ENCODE data around the gene TOLLIP.

The TOLLIP gene

GRCh38 chr11:1353383-1354124 is 44.1 kb upstream of the TOLLIP start:
- DNase-seq (ENCODE audit: low spot score), result no peak
- in situ Hi-C loops (cut with MboI; ENCODE audit: low sequenced_read_pairs, unreplicated experiment), result no loop called here
- no peak for TF ChIP-seq CTCF (IDR thresholded peaks at IDR 0.05; ENCODE audit: borderline replicate concordance, control extremely low read depth, extremely low read depth, insufficient read depth, missing control alignments)

GRCh38 chr11:1352696-1353382 is 43.4 kb upstream of the TOLLIP start:
- no peak for TF ChIP-seq CTCF (IDR thresholded peaks at IDR 0.05; ENCODE audit: borderline replicate concordance, control extremely low read depth, extremely low read depth, insufficient read depth, missing control alignments)
- in situ Hi-C loops (cut with MboI; ENCODE audit: low sequenced_read_pairs, unreplicated experiment), result no loop called here

GRCh38 chr11:1351278-1351937 is 42.0 kb upstream of the TOLLIP start:
- in situ Hi-C loops (cut with MboI; ENCODE audit: low sequenced_read_pairs, unreplicated experiment), result no loop called here
- DNase-seq (ENCODE audit: low spot score), result peak; percentile 12
- no peak for TF ChIP-seq CTCF (IDR thresholded peaks at IDR 0.05; ENCODE audit: borderline replicate concordance, control extremely low read depth, extremely low read depth, insufficient read depth, missing control alignments)

More at GRCh38 chr11:1352696-1353382, 43.4 kb upstream of the TOLLIP start:
- DNase-seq (ENCODE audit: low spot score), result peak; percentile 23

- no peak for DNase-seq (ENCODE audit: low spot score)
- no peak for TF ChIP-seq CTCF (IDR thresholded peaks at IDR 0.05; ENCODE audit: borderline replicate concordance, control extremely low read depth, extremely low read depth, insufficient read depth, missing control alignments)
- in situ Hi-C loops (cut with MboI; ENCODE audit: low sequenced_read_pairs, unreplicated experiment), result no loop called here
These were observed 40.8 kb upstream of the TOLLIP start for GRCh38 chr11:1350086-1350725.

- TF ChIP-seq CTCF (IDR thresholded peaks at IDR 0.05; ENCODE audit: borderline replicate concordance, control extremely low read depth, extremely low read depth, insufficient read depth, missing control alignments), result no peak
- in situ Hi-C loops (cut with MboI; ENCODE audit: low sequenced_read_pairs, unreplicated experiment), result no loop called here
- DNase-seq (ENCODE audit: low spot score), result no peak
These were observed 40.1 kb upstream of the TOLLIP start for GRCh38 chr11:1349327-1350041.

Data from GM13976 (cell line).